ENCODE results near the gene SH2D7.
"Not testable (repeated sequence)": the region's sequence is repeated elsewhere in the genome, so short reads cannot be mapped to it uniquely, and the experiment has no call there.

The SH2D7 gene

DNA sequence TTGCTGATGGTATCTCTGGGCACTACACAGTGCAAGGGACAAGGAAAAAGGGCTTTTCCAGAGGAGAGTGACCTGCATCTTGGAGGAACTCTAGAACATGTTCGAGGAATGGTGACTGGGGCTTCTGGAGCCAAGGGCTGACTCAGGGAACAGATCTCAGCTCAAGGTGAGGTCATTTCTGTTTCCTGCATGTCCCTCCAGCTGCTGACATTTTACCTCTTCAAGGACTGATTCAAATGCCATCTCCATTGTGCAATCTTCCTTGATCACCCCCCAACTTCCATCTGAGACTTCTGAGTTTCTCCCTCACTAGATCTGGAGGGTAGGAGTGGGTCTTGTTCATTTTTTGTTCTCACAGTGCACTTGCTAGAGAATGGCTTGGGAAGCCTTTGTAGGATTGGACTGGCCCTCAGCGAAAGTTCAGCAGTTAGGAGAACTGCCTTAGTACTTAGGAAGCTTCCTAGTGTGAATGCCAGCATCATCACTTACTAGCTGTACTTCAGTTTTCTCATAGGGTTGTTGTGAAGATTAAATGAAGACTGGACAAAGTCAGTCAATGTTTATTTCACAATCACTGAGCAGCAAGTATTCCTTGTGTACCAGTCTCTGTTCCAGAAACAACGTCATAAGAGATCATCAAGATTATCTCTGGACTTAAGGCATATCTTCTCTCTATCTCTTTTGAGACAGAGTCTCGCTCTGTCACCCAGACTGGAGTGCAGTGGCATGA lies 54.2 kb downstream of the SH2D7 start:
- DNase-seq, result no peak

DNA sequence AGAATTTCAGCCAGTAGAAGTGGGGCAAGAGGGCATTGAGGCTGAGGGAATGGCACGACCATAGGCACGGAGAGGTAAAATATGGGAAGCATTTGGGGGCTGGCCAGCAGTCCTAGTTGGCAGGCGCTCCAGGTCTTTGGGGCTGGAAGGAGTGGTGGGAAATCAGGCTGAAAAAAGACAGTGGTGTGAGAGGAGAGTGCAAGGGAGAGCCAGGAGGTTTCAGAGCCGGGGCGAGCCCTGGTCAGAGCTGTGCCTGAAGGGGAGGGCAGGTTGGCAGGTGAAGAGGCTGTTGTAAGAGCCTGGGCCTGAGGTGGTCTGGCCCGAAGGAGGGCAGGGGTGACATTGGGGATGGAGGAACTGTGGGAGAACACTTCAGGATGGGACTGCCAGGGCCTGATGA lies 55.2 kb downstream of the SH2D7 start:
- no peak for DNase-seq

DNA sequence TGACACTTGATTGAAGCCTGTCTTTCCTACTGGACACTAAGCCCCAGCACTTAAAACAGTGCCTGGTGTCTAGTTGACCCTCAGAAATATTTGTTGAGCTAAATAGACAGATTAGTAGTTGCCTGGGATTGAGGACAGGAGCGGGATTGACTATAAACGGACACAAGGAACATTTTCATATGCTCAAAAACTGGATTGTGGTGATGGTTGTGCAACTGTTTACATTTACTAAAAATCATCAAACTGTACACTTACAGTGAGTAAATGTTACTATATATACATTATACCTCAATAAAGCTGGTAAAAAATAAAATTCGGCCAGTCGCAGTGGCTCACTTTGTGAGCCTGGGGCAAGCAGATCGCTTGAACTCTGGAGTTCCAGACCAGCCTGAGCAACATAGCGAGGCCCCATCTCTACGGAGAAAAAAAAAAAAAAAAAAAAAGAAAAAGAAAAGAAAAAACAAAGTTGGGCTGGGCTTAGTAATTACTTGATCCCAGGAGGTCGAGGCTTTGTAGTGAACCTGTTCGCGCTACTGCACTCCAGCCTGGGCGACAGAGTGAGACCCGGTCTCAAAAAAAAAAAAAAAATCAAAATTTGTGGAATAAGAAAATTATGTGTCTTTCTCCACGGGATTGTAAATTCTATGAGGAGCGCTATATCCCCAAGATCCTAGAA lies 56.2 kb downstream of the SH2D7 start:
- no peak for DNase-seq

DNA sequence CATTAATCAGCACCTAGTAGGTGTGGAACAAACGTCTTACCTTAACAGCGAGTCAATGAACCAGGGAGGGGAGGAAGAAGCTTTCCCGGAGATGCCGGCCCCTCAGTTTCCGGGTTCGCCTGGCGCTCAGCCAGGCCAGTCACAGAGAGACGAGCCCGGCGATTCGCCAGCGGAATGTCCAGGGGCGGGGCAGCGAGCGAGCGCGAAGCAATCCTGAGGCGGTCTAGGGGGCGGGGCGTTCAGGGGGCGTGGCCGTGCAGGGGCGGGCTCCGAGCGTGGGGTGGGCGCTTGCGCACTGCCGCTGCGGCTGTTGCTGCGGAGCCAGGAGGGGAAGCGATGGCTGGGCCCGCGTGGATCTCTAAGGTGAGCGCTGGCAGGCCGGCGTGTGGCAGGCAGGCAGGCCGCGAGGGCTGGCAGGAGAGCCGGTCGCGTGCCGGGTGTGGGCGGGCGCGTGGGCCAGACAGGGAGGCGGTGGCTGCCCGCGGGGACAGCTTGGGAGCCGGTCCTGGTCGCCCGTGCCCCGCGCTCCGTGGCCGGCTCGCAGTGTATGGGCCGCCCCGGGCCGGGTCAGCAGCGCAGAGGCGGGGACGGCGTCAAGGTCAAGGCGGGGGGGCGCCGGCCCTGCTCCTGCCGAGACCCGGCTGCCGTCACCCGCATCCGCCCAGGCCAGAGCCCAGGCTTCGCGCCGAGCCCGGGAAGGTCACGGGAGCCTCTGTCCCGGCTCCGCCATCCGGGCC lies 56.9 kb downstream of the SH2D7 start, which contains the start of gene IDH3A:
IDH3A (plus strand) TSS at position 295 of the 737 bp plus-strand sequence; CDS start at position 337, 42 bp downstream.
- peak; percentile 99 for DNase-seq

DNA sequence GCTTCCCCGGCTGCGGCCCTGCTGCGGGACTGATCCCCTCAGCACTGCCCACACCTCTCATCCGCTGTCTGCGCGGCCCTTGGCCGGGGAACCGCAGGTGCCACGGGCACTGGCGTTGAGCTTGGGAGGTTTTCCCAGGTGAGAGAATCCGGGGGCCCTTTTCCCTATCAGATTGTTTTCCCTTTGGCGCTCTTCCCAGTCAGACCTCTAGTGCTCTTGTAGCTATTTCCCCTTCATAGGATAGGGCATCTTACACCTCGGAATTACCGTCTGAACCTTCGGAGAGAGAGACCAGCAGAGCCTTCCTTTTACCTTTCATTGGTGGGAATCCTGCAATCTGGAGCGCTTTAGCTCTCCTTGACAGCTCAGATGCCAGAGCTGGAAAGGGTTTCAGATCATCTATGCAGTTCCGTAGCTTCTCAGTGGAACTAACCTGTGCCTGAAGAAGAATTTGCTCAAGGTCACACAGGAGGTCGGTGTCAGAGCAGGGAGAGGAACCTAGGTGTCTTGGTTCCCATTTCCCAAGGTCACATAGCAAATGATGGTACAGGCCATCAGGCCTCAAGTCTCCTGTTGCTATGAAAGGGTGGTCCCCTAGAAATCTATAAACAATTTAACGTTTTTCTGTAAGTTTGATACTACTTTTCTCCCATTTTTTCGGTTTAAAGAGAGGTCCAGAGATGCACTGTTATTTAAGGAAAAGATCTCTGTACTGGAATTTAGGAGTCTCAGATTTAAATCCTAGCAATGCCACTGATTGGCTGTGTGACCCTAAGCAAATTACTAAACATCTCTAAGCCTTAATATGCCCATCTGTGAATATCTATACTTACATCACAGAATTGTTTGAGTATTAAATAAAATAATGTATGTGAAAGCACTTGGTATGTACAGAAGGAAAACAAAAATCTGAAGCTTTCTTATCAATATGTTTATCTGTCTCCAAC lies 57.7 kb downstream of the SH2D7 start:
- no peak for DNase-seq

DNA sequence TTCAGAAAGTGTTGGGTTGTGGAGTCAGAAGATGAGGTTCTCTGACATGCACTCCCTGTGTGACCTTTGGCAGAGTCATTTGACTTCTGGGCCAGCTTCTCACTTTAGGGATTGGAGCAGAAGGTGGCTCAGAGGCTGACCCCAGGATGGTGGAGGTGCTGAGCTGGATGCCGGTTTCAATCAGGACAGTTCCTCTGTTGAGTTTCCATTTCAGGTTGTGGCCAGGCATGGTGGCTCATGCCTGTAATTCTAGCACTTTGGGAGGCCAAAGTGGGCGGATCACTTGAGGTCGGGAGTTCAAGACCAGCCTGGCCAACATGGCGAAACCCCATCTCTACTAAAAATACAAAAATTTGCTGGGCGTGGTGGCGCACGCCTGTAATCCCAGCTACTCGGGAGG lies 58.7 kb downstream of the SH2D7 start:
- DNase-seq, result not testable (repeated sequence)
